Body of pancreas (tissue), 4 donors: ENCODE results near the gene ESPN.

Experiments used
- POLR2A ChIP-seq, 3 donors: fragments of 450-650 bp; IDR thresholded peaks; one replicate each; pipeline ENCODE4 v1.6.1; 2016; ENCODE audit warnings: antibody characterized with exemption in 3 of 3, mild to moderate bottlenecking in 2 of 3
- TF ChIP-seq, protein P1 (sequence below), 7 experiments: fragments of 450-650 bp in 4 of 7; fragments of 200-600 bp in 3 of 7; sonication (generic) in 3 of 7; IDR thresholded peaks; one replicate each; pipeline ENCODE4 v1.5.1; 2016 to 2019; ENCODE audit warnings: antibody characterized with exemption in 7 of 7

DNA sequence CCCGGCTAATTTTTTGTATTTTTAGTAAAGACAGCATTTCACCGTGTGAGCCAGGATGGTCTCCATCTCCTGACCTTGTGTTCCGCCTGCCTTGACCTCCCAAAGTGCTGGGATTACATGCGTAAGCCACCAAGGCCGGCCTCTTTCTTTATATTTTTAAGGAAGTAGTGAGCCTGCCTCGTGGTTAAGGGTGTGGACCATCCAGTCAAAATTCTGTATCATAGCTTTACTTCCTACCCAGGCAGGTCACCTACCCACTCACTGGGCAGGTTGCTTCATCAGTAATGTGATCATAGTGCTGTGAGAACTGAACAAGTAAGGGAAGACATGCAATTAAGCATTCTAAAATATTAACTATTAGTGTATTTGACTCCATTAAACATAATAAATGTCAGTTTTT, 22.9 kb upstream of the ESPN start:
- TF ChIP-seq, protein P1, sequence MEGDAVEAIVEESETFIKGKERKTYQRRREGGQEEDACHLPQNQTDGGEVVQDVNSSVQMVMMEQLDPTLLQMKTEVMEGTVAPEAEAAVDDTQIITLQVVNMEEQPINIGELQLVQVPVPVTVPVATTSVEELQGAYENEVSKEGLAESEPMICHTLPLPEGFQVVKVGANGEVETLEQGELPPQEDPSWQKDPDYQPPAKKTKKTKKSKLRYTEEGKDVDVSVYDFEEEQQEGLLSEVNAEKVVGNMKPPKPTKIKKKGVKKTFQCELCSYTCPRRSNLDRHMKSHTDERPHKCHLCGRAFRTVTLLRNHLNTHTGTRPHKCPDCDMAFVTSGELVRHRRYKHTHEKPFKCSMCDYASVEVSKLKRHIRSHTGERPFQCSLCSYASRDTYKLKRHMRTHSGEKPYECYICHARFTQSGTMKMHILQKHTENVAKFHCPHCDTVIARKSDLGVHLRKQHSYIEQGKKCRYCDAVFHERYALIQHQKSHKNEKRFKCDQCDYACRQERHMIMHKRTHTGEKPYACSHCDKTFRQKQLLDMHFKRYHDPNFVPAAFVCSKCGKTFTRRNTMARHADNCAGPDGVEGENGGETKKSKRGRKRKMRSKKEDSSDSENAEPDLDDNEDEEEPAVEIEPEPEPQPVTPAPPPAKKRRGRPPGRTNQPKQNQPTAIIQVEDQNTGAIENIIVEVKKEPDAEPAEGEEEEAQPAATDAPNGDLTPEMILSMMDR (IDR thresholded peaks at IDR 0.05), result no peak
- TF ChIP-seq POLR2A (IDR thresholded peaks at IDR 0.05), result no peak
